Measurements from ENCODE around the gene GBA3. TPM values are rescaled to one million over a fixed set of nuclear protein-coding genes. Genes with fewer than 3 reads are reported as not detected.

GBA3 gene
- total and polyA plus RNA-seq, 2 experiments from 2014 or later = not detected

DNA sequence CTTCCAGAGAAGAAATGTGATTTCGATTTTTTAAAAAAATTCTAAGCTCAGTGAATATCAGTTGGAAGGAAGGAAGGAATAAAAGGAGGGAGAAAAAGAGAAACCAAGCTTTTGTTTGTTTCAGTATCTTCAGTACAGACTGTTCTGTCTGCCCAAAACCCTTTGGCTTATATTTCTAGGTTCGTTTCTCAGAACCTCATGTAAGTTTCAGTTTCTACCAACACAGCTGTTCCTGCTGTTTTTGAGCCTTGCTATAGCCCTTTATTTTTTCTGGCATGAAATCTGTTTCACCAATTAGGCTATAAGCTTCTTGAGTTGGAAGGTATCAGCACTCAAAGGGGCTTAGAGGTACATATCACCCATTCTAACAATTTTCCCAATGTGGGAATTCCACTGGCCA, 157.9 kb downstream of the GBA3 start:
- no peaks in the 10 kb centered on the region for H4K20me1 ChIP-seq (replicated peaks; ENCODE audit: insufficient read depth)
- ATAC-seq (no peak), DNase-seq (ENCODE audit: low spot score) (no peak)
- no peak overlapping the region for H3K27ac ChIP-seq (ENCODE audit: low read depth)
- H3K9me2 ChIP-seq (ENCODE audit: insufficient read depth) = no peaks in the 10 kb centered on the region
- no peak overlapping the region for H3K4me3 ChIP-seq
- peaks cover 6% of the 10 kb centered on the region; the same call in 2 of the 3 replicates for H3K4me1 Mint-ChIP-seq
- peaks cover 2% of the 10 kb centered on the region for H3K27me3 Mint-ChIP-seq (ENCODE audit: insufficient read depth, low read depth, poor library complexity)
- TF ChIP-seq CREB1 (CRISPR knock-in tag; IDR thresholded peaks at IDR 0.05; ENCODE audit: low read depth) (no peak), ZNF331 (CRISPR knock-in tag; IDR thresholded peaks at IDR 0.05; ENCODE audit: low read depth) (no peak), ZNF114 (CRISPR knock-in tag; IDR thresholded peaks at IDR 0.05) (no peak)
- TF ChIP-seq, protein P1, sequence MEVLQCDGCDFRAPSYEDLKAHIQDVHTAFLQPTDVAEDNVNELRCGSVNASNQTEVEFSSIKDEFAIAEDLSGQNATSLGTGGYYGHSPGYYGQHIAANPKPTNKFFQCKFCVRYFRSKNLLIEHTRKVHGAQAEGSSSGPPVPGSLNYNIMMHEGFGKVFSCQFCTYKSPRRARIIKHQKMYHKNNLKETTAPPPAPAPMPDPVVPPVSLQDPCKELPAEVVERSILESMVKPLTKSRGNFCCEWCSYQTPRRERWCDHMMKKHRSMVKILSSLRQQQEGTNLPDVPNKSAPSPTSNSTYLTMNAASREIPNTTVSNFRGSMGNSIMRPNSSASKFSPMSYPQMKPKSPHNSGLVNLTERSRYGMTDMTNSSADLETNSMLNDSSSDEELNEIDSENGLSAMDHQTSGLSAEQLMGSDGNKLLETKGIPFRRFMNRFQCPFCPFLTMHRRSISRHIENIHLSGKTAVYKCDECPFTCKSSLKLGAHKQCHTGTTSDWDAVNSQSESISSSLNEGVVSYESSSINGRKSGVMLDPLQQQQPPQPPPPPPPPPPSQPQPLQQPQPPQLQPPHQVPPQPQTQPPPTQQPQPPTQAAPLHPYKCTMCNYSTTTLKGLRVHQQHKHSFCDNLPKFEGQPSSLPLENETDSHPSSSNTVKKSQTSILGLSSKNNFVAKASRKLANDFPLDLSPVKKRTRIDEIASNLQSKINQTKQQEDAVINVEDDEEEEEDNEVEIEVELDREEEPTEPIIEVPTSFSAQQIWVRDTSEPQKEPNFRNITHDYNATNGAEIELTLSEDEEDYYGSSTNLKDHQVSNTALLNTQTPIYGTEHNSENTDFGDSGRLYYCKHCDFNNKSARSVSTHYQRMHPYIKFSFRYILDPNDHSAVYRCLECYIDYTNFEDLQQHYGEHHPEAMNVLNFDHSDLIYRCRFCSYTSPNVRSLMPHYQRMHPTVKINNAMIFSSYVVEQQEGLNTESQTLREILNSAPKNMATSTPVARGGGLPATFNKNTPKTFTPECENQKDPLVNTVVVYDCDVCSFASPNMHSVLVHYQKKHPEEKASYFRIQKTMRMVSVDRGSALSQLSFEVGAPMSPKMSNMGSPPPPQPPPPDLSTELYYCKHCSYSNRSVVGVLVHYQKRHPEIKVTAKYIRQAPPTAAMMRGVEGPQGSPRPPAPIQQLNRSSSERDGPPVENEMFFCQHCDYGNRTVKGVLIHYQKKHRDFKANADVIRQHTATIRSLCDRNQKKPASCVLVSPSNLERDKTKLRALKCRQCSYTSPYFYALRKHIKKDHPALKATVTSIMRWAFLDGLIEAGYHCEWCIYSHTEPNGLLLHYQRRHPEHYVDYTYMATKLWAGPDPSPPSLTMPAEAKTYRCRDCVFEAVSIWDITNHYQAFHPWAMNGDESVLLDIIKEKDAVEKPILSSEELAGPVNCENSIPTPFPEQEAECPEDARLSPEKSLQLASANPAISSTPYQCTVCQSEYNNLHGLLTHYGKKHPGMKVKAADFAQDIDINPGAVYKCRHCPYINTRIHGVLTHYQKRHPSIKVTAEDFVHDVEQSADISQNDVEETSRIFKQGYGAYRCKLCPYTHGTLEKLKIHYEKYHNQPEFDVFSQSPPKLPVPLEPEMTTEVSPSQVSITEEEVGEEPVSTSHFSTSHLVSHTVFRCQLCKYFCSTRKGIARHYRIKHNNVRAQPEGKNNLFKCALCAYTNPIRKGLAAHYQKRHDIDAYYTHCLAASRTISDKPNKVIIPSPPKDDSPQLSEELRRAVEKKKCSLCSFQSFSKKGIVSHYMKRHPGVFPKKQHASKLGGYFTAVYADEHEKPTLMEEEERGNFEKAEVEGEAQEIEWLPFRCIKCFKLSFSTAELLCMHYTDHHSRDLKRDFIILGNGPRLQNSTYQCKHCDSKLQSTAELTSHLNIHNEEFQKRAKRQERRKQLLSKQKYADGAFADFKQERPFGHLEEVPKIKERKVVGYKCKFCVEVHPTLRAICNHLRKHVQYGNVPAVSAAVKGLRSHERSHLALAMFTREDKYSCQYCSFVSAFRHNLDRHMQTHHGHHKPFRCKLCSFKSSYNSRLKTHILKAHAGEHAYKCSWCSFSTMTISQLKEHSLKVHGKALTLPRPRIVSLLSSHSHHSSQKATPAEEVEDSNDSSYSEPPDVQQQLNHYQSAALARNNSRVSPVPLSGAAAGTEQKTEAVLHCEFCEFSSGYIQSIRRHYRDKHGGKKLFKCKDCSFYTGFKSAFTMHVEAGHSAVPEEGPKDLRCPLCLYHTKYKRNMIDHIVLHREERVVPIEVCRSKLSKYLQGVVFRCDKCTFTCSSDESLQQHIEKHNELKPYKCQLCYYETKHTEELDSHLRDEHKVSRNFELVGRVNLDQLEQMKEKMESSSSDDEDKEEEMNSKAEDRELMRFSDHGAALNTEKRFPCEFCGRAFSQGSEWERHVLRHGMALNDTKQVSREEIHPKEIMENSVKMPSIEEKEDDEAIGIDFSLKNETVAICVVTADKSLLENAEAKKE (CRISPR knock-in tag; IDR thresholded peaks at IDR 0.05) = no peak
- TF ChIP-seq, protein P2, sequence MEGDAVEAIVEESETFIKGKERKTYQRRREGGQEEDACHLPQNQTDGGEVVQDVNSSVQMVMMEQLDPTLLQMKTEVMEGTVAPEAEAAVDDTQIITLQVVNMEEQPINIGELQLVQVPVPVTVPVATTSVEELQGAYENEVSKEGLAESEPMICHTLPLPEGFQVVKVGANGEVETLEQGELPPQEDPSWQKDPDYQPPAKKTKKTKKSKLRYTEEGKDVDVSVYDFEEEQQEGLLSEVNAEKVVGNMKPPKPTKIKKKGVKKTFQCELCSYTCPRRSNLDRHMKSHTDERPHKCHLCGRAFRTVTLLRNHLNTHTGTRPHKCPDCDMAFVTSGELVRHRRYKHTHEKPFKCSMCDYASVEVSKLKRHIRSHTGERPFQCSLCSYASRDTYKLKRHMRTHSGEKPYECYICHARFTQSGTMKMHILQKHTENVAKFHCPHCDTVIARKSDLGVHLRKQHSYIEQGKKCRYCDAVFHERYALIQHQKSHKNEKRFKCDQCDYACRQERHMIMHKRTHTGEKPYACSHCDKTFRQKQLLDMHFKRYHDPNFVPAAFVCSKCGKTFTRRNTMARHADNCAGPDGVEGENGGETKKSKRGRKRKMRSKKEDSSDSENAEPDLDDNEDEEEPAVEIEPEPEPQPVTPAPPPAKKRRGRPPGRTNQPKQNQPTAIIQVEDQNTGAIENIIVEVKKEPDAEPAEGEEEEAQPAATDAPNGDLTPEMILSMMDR (conservative IDR thresholded peaks at IDR 0.05; ENCODE audit: low read depth in 2 of 2) = no peak
- TF ChIP-seq, protein P3, sequence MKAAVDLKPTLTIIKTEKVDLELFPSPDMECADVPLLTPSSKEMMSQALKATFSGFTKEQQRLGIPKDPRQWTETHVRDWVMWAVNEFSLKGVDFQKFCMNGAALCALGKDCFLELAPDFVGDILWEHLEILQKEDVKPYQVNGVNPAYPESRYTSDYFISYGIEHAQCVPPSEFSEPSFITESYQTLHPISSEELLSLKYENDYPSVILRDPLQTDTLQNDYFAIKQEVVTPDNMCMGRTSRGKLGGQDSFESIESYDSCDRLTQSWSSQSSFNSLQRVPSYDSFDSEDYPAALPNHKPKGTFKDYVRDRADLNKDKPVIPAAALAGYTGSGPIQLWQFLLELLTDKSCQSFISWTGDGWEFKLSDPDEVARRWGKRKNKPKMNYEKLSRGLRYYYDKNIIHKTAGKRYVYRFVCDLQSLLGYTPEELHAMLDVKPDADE (IDR thresholded peaks at IDR 0.05) = no peak
- no peaks in the 10 kb centered on the region for H3K36me3 Mint-ChIP-seq (ENCODE audit: low read depth)
- H3K27me3 ChIP-seq (ENCODE audit: insufficient read depth) = no peaks in the 10 kb centered on the region
- no peaks in the 10 kb centered on the region for H3K36me3 ChIP-seq (ENCODE audit: insufficient read depth)
- H3K79me2 ChIP-seq (replicated peaks; ENCODE audit: insufficient read depth) = no peaks in the 10 kb centered on the region
- H3K4me2 ChIP-seq = no peak overlapping the region
- no peak overlapping the region for H2AFZ ChIP-seq
- peaks cover 10% of the 10 kb centered on the region; the same call in 1 of the 2 replicates for H3K4me1 ChIP-seq (ENCODE audit: insufficient read depth)
- no peak overlapping the region for H3K4me3 Mint-ChIP-seq
- H3K27ac Mint-ChIP-seq = no peak overlapping the region
- H3K9me3 Mint-ChIP-seq = no peaks in the 10 kb centered on the region
- H3F3A ChIP-seq (replicated peaks; ENCODE audit: low read depth) = no peaks in the 10 kb centered on the region
